HG03354 (cell line): Measurements from ENCODE around the gene AIMP2.
"Not testable (repeated sequence)": the region's sequence is repeated elsewhere in the genome, so short reads cannot be mapped to it uniquely, and the experiment has no call there.

ENCODE experiments used
- ATAC-seq: cut with Tn5 transposase; IDR thresholded peaks from one replicate; pipeline ENCODE4 v1.9.1; 2021; ENCODE audit warnings: mild to moderate bottlenecking; ENCODE audit not compliant: unreplicated experiment, poor library complexity, severe bottlenecking

The AIMP2 gene

GRCh38 chr7:6008668-6009611 is at the start of gene AIMP2, which contains the start of gene PMS2:
Gene AIMP2 (plus strand): TSS chr7:6009272. CDS start chr7:6009364, 92 bp downstream.
Gene PMS2 (minus strand): TSS chr7:6009049. CDS start chr7:6009019, 30 bp downstream.
- ATAC-seq, result peak; percentile 94

GRCh38 chr7:5963205-5963604 is 45.9 kb upstream of the AIMP2 start:
- not testable (repeated sequence) for ATAC-seq

- ATAC-seq, result not testable (repeated sequence)
Observed at GRCh38 chr7:5963810-5964209, 45.3 kb upstream of the AIMP2 start.

GRCh38 chr7:5970347-5970911 is 38.6 kb upstream of the AIMP2 start, which contains the start of gene RSPH10B:
Gene RSPH10B (minus strand): TSS chr7:5970689. CDS start chr7:5967116, 3,573 bp downstream.
- ATAC-seq, result not testable (repeated sequence)

- ATAC-seq, result not testable (repeated sequence)
Observed at GRCh38 chr7:5973580-5973979, 35.5 kb upstream of the AIMP2 start.

- ATAC-seq, result not testable (repeated sequence)
Observed at GRCh38 chr7:5979680-5980314, 29.3 kb upstream of the AIMP2 start.

- ATAC-seq, result not testable (repeated sequence)
Observed at GRCh38 chr7:5987061-5987460, 22.0 kb upstream of the AIMP2 start.

GRCh38 chr7:5997210-5997808 is 11.8 kb upstream of the AIMP2 start:
- no peak for ATAC-seq

GRCh38 chr7:6007386-6007785 is 1.7 kb upstream of the AIMP2 start:
- ATAC-seq, result no peak

DNA sequence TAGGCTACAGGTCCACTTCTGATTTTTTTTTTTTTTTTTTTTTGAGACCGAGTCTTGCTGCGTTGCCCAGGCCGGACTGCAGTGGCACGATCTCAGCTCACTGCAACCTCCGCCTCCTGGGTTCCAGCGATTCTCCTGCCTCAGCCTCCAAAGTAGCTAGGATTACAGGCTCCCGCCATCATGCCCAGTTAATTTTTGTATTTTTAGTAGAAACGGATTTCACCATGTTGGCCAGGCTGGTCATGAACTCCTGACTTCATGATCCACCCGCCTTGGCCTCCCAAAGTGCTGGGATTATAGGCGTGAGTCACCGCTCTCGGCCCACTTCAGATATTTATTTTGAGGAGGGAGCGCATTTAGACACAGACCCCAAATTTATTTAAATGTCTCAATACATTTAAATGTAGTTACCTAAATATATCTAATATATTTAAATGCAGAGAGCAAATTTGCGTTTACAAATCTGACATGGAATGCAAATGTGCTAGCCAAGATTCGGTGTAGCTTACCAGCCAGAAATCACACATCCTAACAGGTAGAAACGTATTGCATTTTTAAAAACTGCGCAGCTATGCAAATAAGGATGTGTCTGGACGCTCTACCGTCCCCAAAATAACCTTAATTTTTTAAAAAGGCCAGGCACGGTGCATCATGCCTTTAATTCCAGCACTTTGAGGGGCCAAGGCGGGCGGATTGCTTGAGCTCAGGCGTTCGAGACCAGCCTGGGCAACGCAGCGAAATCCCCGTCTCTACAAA is 1.1 kb upstream of the AIMP2 start:
- not testable (repeated sequence) for ATAC-seq

- not testable (repeated sequence) for ATAC-seq
Observed at GRCh38 chr7:6010370-6010769, 1.3 kb downstream of the AIMP2 start.

GRCh38 chr7:6011541-6011940 is 2.5 kb downstream of the AIMP2 start:
- ATAC-seq, result no peak

DNA sequence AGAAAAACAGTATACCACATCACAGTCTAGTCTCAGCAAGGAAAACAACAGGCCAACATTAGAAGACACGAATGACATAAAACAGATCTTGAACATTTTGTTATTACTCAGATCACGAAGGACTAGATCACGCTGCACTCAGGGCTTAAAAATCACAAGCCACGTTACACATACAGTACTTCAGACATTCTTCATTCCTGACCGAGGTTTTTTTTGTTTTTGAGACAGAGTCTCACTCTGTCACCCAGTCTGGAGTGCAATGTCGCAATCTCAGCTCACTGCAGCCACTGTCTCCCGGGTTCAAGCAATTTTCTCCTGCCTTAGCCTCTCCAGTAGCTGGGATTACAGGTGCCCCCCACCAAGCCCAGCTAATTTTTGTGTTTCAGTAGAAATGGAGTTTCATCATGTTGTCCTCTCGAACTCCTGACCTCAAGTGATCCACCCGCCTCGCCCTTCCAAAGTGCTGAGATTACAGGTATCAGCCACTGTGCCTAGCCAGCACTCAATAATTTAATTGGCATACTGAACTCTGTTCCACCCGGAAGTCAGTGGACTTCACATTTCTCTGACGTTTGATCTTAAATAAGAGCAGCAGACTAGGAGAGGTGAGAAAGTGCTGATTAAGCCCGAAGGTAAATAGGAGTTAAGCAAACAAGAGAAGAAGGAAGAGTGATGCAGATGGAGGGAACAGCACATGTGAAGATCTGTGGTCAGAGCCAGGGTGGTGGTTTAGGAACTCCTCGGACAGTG is 3.5 kb downstream of the AIMP2 start:
- no peak for ATAC-seq

GRCh38 chr7:6015917-6016652 is 7.0 kb downstream of the AIMP2 start:
- no peak for ATAC-seq

DNA sequence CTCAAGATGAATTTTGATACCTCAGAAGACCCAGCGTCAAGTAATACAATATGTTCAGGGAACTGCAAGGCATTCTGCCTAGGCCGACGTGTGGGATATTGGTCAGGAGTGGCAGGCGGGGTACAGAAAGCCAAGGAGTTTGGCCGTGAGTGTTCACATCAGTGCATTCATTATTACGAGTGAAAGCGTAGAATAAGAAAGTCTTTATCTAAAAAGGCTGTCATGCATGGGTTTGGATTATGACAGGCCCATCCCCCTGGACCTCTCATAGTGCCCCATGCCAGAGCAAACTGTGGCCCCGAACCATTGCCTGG is 7.5 kb downstream of the AIMP2 start:
- no peak for ATAC-seq

- no peak for ATAC-seq
Observed at GRCh38 chr7:6020371-6021286, 11.6 kb downstream of the AIMP2 start.

GRCh38 chr7:6022707-6023106 is 13.6 kb downstream of the AIMP2 start:
- ATAC-seq, result no peak
